ENCODE measurements around the gene B3GLCT. TPM values are rescaled to one million over a fixed set of nuclear protein-coding genes. Genes with fewer than 3 reads are reported as not detected.

The B3GLCT gene
- total and polyA plus RNA-seq, 4 experiments from 2014 or later, result 5.2 to 10.2 (median 6.6) TPM

DNA sequence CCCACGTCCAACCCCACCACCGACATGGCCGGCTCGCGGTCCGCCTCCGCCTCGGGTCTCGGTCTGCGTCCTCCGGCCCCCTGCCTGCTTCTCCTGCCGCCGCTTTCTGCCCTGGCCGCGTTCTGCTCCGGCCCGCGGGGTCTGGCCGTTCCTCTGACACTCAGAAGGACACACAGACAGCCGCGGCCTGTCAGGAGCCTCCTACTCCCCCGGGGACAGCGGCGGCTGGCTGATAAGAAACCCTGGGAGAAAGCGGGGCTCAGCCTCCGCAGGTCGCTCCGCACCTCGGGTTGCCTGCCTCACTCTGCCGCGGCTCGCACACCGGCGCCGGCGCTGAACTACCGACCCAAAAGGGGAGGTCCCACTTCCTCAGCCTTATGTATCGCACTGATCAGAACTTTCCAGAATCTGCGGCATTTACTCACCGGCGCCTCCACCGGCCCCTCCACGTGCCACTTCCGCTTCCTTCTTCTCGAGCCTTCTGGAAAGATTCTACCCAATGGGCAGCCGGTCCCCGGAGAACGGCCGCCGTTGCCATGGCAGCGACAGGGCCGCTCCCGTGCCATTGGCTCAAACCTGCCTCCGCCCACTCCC lies 38.1 kb upstream of the B3GLCT start, which contains the start of gene HSPH1:
Gene HSPH1 (minus strand): TSS at position 348 of the 594 bp plus-strand sequence. CDS start 322 bp downstream, at position 26.
- peak within 1 kb of the TSS; percentile 96 to 99 (median 98) for H3K4me3 Mint-ChIP-seq
- H3K4me1 Mint-ChIP-seq, result peaks cover 23 to 54% (median 29%) of the 10 kb centered on the region in 4 donors
- intact Hi-C loops (cut with micrococcal nuclease), result loop anchor here (1.0 to 5.0 kb wide), 7 partner anchors 38 to 1309 kb away; partner anchors contain the start of genes B3GLCT, HMGB1, UBL3 and USPL1
- Histone ChIP-seq H3K9me3 (ENCODE audit: control insufficient read depth in 1 of 2, low read length in 2 of 2) (no peaks in the 10 kb centered on the region), H3K27ac (ENCODE audit: low read depth, low read length) (peak within 1 kb of the TSS; percentile 95), H3K36me3 (ENCODE audit: insufficient read depth, low read length) (no peaks in the 10 kb centered on the region), H3K27me3 (ENCODE audit: insufficient read depth, low read length) (no peaks in the 10 kb centered on the region), H3K4me3 (ENCODE audit: low read length in 2 of 2) (peak within 1 kb of the TSS; percentile 79 to 96), H3K4me1 (ENCODE audit: insufficient read depth, low read length) (peaks cover 37% of the 10 kb centered on the region)
- POLR2A ChIA-PET (ENCODE audit: partially characterized antibody), result interaction anchor here (1.0 to 3.8 kb wide), 4 partner anchors 11 to 1267 kb away, joined by 3 to 37 read pairs (median 4); partner anchors contain the start of genes B3GLCT and N4BP2L1
- peaks cover 0 to 37% of the 10 kb centered on the region in 2 donors for H3K36me3 Mint-ChIP-seq
- no peaks in the 10 kb centered on the region for H3K27me3 Mint-ChIP-seq
- DNase-seq, result peak in 4 of 5 donors; percentile 99 to 100 (median 100)
- peak within 1 kb of the TSS; percentile 97 to 100 (median 99) for H3K27ac Mint-ChIP-seq
- H3K9me3 Mint-ChIP-seq, result no peaks in the 10 kb centered on the region
- CTCF ChIA-PET (ENCODE audit: partially characterized antibody), result interaction anchor here (1.5 kb wide), 1 partner anchor 9 kb away, joined by 4 read pairs; no protein-coding TSS in a partner anchor

DNA sequence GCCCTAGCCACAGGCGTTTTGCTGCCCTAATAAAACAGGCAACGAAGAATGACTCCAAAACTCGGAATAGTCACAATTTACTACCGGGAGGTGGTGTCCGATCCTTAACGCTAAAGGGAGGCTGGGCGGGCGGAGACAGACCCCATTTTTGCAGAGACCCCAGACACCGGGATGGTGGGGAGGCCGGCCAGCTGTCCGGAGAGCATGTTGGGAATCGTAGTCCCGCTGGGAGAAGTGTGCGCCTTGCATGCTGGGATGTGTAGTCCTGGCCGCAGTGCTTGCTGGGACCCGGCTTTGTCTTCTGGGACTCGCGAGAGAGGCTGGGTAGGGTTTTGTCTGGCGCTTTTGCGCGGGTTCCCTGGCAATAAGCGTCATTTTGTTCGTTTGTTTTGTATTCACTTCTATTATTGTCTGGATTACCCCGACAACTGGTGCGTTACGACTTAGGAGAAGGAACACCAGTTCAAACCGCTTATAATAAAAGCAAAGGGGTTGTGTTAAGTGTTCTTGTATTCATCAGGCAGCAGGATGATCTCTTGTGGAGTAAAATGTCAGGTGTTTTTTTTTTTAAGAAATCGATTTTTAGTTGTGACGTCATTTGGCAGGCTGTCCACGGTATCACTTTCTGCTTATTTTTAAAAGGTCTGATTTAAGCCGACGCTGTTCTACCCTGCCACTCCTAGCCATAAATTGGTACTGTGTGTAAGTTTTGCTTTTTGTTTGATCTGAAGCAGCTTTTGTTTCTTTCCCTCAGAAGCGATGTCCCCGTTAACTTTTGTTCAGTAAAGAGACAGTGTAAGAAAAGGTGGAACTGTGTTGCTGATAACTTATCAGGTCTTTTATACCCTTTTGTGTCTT lies 37.4 kb upstream of the B3GLCT start:
- Histone ChIP-seq H3K4me3 (ENCODE audit: low read length in 2 of 2) (peak overlapping the region; percentile 79 to 96), H3K9me3 (ENCODE audit: control insufficient read depth in 1 of 2, low read length in 2 of 2) (no peaks in the 10 kb centered on the region), H3K4me1 (ENCODE audit: insufficient read depth, low read length) (peaks cover 37% of the 10 kb centered on the region), H3K27ac (ENCODE audit: low read depth, low read length) (peak overlapping the region; percentile 95), H3K27me3 (ENCODE audit: insufficient read depth, low read length) (no peaks in the 10 kb centered on the region), H3K36me3 (ENCODE audit: insufficient read depth, low read length) (no peaks in the 10 kb centered on the region)
- H3K9me3 Mint-ChIP-seq, result no peaks in the 10 kb centered on the region
- ChIA-PET POLR2A (ENCODE audit: partially characterized antibody) (interaction anchor here (1.2 to 3.8 kb wide), 2 partner anchors 12 to 39 kb away, joined by 4 to 37 read pairs; partner anchors contain the start of gene B3GLCT), CTCF (ENCODE audit: partially characterized antibody) (interaction anchor here (1.3 kb wide), 1 partner anchor 37 kb away, joined by 6 read pairs; the partner anchor contains the start of gene B3GLCT)
- no peaks in the 10 kb centered on the region for H3K27me3 Mint-ChIP-seq
- peak overlapping the region; percentile 97 to 100 (median 99) for H3K27ac Mint-ChIP-seq
- intact Hi-C loops (cut with micrococcal nuclease), result loop anchor here (1.0 to 5.0 kb wide), 6 partner anchors 37 to 1310 kb away; partner anchors contain the start of genes B3GLCT, HMGB1, UBL3 and USPL1
- H3K4me1 Mint-ChIP-seq, result peaks cover 23 to 54% (median 28%) of the 10 kb centered on the region in 4 donors
- DNase-seq, result peak; percentile 98 to 99 (median 99)
- peak overlapping the region; percentile 96 to 99 (median 98) for H3K4me3 Mint-ChIP-seq
- peaks cover 0 to 31% of the 10 kb centered on the region in 2 donors for H3K36me3 Mint-ChIP-seq

DNA sequence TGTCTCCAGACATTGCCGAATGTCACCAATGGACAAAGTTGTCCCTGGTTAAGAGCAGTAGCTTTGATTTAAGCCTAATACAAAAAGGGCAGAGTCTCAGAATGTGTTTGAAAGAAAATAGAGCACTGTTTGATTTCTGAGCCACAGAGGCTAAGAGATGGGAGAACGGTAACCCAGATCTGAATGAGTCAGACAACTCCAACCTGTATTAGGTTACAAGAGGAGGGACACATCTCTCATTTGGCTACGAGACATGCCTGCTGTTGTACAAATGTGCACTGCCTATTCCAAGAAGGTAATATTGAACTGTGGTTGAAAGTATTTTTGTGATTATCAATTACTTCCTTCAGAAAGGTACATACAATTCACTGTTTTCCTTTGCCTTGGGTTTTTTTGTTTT lies 33.2 kb upstream of the B3GLCT start:
- H3K9me3 Mint-ChIP-seq, result no peaks in the 10 kb centered on the region
- no peaks in the 10 kb centered on the region for H3K27me3 ChIP-seq (ENCODE audit: insufficient read depth, low read length)
- H3K4me1 ChIP-seq (ENCODE audit: insufficient read depth, low read length), result peaks cover 9% of the 10 kb centered on the region
- CTCF ChIA-PET (ENCODE audit: partially characterized antibody), result no interaction called here
- H3K9me3 ChIP-seq (ENCODE audit: control insufficient read depth in 1 of 2, low read length in 2 of 2), result no peaks in the 10 kb centered on the region
- H3K36me3 Mint-ChIP-seq, result peaks cover 0 to 12% of the 10 kb centered on the region in 2 donors
- no peak overlapping the region for H3K27ac ChIP-seq (ENCODE audit: low read depth, low read length)
- no peak overlapping the region for H3K27ac Mint-ChIP-seq
- no peak overlapping the region for H3K4me3 ChIP-seq (ENCODE audit: low read length in 2 of 2)
- H3K4me3 Mint-ChIP-seq, result no peak overlapping the region
- DNase-seq, result no peak
- no peaks in the 10 kb centered on the region for H3K27me3 Mint-ChIP-seq
- intact Hi-C loops (cut with micrococcal nuclease), result no loop called here
- peaks cover 6 to 22% (median 7%) of the 10 kb centered on the region in 4 donors for H3K4me1 Mint-ChIP-seq
- H3K36me3 ChIP-seq (ENCODE audit: insufficient read depth, low read length), result no peaks in the 10 kb centered on the region
- POLR2A ChIA-PET (ENCODE audit: partially characterized antibody), result no interaction called here

DNA sequence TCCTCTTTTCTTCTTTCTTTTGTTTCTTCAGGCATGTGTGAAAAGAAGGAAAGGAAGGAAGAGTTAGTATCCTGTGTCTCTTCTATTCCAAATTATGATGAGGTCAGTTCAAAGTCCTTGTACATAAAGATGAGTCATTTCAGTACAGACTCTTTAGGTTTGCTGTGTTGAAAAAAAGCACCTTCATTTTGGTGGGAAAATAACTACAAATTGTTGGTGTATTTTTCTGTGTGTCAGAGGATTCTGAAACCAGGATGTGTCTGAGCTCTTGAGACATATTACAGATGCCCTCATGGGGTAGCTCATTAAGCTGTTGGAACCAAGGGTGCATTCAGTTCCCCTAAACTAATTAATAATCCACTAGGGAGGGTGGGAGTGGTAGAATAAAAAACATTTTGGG lies 32.3 kb upstream of the B3GLCT start:
- Histone ChIP-seq H3K4me1 (ENCODE audit: insufficient read depth, low read length) (peaks cover 9% of the 10 kb centered on the region), H3K36me3 (ENCODE audit: insufficient read depth, low read length) (no peaks in the 10 kb centered on the region), H3K27ac (ENCODE audit: low read depth, low read length) (no peak overlapping the region), H3K4me3 (ENCODE audit: low read length in 2 of 2) (no peak overlapping the region), H3K27me3 (ENCODE audit: insufficient read depth, low read length) (no peaks in the 10 kb centered on the region), H3K9me3 (ENCODE audit: control insufficient read depth in 1 of 2, low read length in 2 of 2) (no peaks in the 10 kb centered on the region)
- no peak overlapping the region for H3K27ac Mint-ChIP-seq
- H3K4me1 Mint-ChIP-seq, result peaks cover 6 to 13% (median 6%) of the 10 kb centered on the region in 4 donors
- intact Hi-C loops (cut with micrococcal nuclease), result no loop called here
- DNase-seq, result no peak
- H3K36me3 Mint-ChIP-seq, result peaks cover 0 to 3% of the 10 kb centered on the region in 2 donors
- no peaks in the 10 kb centered on the region for H3K27me3 Mint-ChIP-seq
- ChIA-PET POLR2A (ENCODE audit: partially characterized antibody) (no interaction called here), CTCF (ENCODE audit: partially characterized antibody) (no interaction called here)
- H3K9me3 Mint-ChIP-seq, result no peaks in the 10 kb centered on the region
- H3K4me3 Mint-ChIP-seq, result no peak overlapping the region

DNA sequence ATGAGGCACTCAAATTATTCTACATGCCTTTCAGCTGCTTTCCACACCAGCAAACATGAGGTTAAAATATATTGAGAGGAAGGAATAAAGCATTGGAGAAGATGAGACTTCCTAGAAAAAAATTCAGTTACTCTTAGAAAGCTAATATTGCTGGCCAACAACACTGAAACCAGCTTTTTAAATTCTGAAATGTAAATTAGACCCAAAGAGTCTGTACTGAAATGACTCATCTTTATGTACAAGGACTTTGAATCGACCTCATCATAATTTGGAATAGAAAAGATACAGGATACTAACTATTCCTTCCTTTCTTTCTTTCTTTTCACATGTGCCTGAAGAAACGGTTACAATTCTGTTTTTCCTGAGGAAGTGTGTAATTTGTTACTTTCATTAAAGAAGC lies 31.6 kb upstream of the B3GLCT start:
- Histone ChIP-seq H3K4me1 (ENCODE audit: insufficient read depth, low read length) (peaks cover 4% of the 10 kb centered on the region), H3K27ac (ENCODE audit: low read depth, low read length) (no peak overlapping the region), H3K9me3 (ENCODE audit: control insufficient read depth in 1 of 2, low read length in 2 of 2) (no peaks in the 10 kb centered on the region), H3K36me3 (ENCODE audit: insufficient read depth, low read length) (no peaks in the 10 kb centered on the region), H3K27me3 (ENCODE audit: insufficient read depth, low read length) (no peaks in the 10 kb centered on the region), H3K4me3 (ENCODE audit: low read length in 2 of 2) (no peak overlapping the region)
- DNase-seq, result no peak
- H3K4me1 Mint-ChIP-seq, result peaks cover 0 to 6% (median 0%) of the 10 kb centered on the region in 4 donors
- peaks cover 0 to 5% of the 10 kb centered on the region in 2 donors for H3K27me3 Mint-ChIP-seq
- no peak overlapping the region for H3K27ac Mint-ChIP-seq
- CTCF ChIA-PET (ENCODE audit: partially characterized antibody), result no interaction called here
- intact Hi-C loops (cut with micrococcal nuclease), result no loop called here
- H3K4me3 Mint-ChIP-seq, result no peak overlapping the region
- no peaks in the 10 kb centered on the region for H3K9me3 Mint-ChIP-seq
- POLR2A ChIA-PET (ENCODE audit: partially characterized antibody), result no interaction called here
- no peaks in the 10 kb centered on the region for H3K36me3 Mint-ChIP-seq

DNA sequence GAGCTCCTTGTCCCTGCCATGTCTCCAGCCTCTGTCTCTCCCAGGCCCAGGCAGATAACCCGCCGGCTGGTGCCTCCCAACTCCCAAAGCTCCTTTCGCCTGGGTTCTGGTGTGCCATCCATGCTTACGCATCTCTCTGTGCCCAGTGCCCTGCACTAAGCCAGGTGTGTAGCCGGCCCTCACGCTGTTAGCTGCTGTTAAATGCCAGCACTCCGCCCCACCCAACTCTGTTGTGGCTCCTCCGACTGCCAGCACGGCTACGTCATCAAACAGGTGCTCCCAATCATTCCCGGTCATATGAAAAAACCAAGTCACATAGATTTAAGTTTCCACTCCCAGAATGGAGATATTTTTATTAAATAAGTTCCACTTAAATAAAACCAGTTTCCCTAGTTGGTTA lies 31.0 kb upstream of the B3GLCT start:
- Mint-ChIP-seq H3K9me3 (no peaks in the 10 kb centered on the region), H3K36me3 (no peaks in the 10 kb centered on the region), H3K27ac (peak overlapping the region in 2 of 7 donors; percentile 3 to 30), H3K4me1 (peaks cover 0 to under 1% (median 0%) of the 10 kb centered on the region in 4 donors), H3K4me3 (no peak overlapping the region), H3K27me3 (peaks cover 2 to 7% of the 10 kb centered on the region in 2 donors)
- POLR2A ChIA-PET (ENCODE audit: partially characterized antibody), result no interaction called here
- CTCF ChIA-PET (ENCODE audit: partially characterized antibody), result no interaction called here
- intact Hi-C loops (cut with micrococcal nuclease), result no loop called here
- no peak overlapping the region for H3K4me3 ChIP-seq (ENCODE audit: low read length in 2 of 2)
- no peaks in the 10 kb centered on the region for H3K4me1 ChIP-seq (ENCODE audit: insufficient read depth, low read length)
- H3K9me3 ChIP-seq (ENCODE audit: control insufficient read depth in 1 of 2, low read length in 2 of 2), result no peaks in the 10 kb centered on the region
- no peaks in the 10 kb centered on the region for H3K36me3 ChIP-seq (ENCODE audit: insufficient read depth, low read length)
- no peak overlapping the region for H3K27ac ChIP-seq (ENCODE audit: low read depth, low read length)
- no peak for DNase-seq
- no peaks in the 10 kb centered on the region for H3K27me3 ChIP-seq (ENCODE audit: insufficient read depth, low read length)

DNA sequence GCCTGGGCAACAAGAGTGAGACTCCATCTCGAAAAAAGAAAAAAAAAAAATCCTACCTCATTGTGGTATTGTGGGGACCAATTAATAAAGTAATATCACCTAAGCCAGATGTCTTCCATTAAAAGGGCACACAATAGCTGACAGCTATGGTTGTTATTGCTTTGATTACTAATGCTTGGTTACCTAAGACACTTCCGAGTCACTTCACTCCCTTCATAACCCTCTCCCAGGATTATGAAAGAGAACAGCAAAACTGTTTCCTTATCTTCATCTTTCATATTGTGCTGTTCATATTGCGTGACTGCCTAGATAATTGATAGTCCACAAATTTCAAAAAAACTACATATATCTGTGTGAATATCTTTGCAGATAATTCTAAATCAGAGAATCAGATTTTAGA lies 27.8 kb upstream of the B3GLCT start:
- Mint-ChIP-seq H3K36me3 (no peaks in the 10 kb centered on the region), H3K9me3 (no peaks in the 10 kb centered on the region), H3K4me1 (no peaks in the 10 kb centered on the region), H3K27me3 (peaks cover 2 to 7% of the 10 kb centered on the region in 2 donors), H3K4me3 (no peak overlapping the region), H3K27ac (no peak overlapping the region)
- ChIA-PET CTCF (ENCODE audit: partially characterized antibody) (no interaction called here), POLR2A (ENCODE audit: partially characterized antibody) (no interaction called here)
- intact Hi-C loops (cut with micrococcal nuclease), result no loop called here
- H3K27ac ChIP-seq (ENCODE audit: low read depth, low read length), result no peak overlapping the region
- no peaks in the 10 kb centered on the region for H3K4me1 ChIP-seq (ENCODE audit: insufficient read depth, low read length)
- DNase-seq, result no peak
- H3K4me3 ChIP-seq (ENCODE audit: low read length in 2 of 2), result no peak overlapping the region
- no peaks in the 10 kb centered on the region for H3K36me3 ChIP-seq (ENCODE audit: insufficient read depth, low read length)
- no peaks in the 10 kb centered on the region for H3K27me3 ChIP-seq (ENCODE audit: insufficient read depth, low read length)
- no peaks in the 10 kb centered on the region for H3K9me3 ChIP-seq (ENCODE audit: control insufficient read depth in 1 of 2, low read length in 2 of 2)
